ENCODE measurements around the gene GLIS2.

GLIS2 gene

GRCh38 chr16:4297480-4297879, 18.4 kb upstream of the GLIS2 start:
- in situ Hi-C loops (cut with MboI; ENCODE audit: low sequenced_read_pairs), result no loop called here

GRCh38 chr16:4298761-4299522, 16.9 kb upstream of the GLIS2 start:
- in situ Hi-C loops (cut with MboI; ENCODE audit: low sequenced_read_pairs), result no loop called here

GRCh38 chr16:4301177-4301576, 14.7 kb upstream of the GLIS2 start:
- in situ Hi-C loops (cut with MboI; ENCODE audit: low sequenced_read_pairs), result no loop called here

- in situ Hi-C loops (cut with MboI; ENCODE audit: low sequenced_read_pairs), result no loop called here
These were observed 13.9 kb upstream of the GLIS2 start for GRCh38 chr16:4301968-4302367.

- in situ Hi-C loops (cut with MboI; ENCODE audit: low sequenced_read_pairs), result no loop called here
These were observed 11.9 kb upstream of the GLIS2 start for GRCh38 chr16:4303973-4304372.

- in situ Hi-C loops (cut with MboI; ENCODE audit: low sequenced_read_pairs), result no loop called here
These were observed 9.2 kb upstream of the GLIS2 start for GRCh38 chr16:4306470-4307214.

- in situ Hi-C loops (cut with MboI; ENCODE audit: low sequenced_read_pairs), result no loop called here
These were observed 8.4 kb upstream of the GLIS2 start for GRCh38 chr16:4307215-4308037.

- in situ Hi-C loops (cut with MboI; ENCODE audit: low sequenced_read_pairs), result no loop called here
These were observed 6.6 kb upstream of the GLIS2 start for GRCh38 chr16:4309102-4309832.

- in situ Hi-C loops (cut with MboI; ENCODE audit: low sequenced_read_pairs), result no loop called here
These were observed 6.0 kb upstream of the GLIS2 start for GRCh38 chr16:4309833-4310266.

- in situ Hi-C loops (cut with MboI; ENCODE audit: low sequenced_read_pairs), result no loop called here
These were observed 2.0 kb upstream of the GLIS2 start for GRCh38 chr16:4313563-4314531.

GRCh38 chr16:4314532-4315185, 1.2 kb upstream of the GLIS2 start:
- in situ Hi-C loops (cut with MboI; ENCODE audit: low sequenced_read_pairs), result no loop called here

- in situ Hi-C loops (cut with MboI; ENCODE audit: low sequenced_read_pairs), result no loop called here
These were observed 419 bp downstream of the GLIS2 start for GRCh38 chr16:4316108-4316863.

GRCh38 chr16:4316864-4317531, 1.1 kb downstream of the GLIS2 start:
- in situ Hi-C loops (cut with MboI; ENCODE audit: low sequenced_read_pairs), result no loop called here

GRCh38 chr16:4317532-4318450, 1.9 kb downstream of the GLIS2 start:
- in situ Hi-C loops (cut with MboI; ENCODE audit: low sequenced_read_pairs), result no loop called here

- in situ Hi-C loops (cut with MboI; ENCODE audit: low sequenced_read_pairs), result no loop called here
These were observed 2.6 kb downstream of the GLIS2 start for GRCh38 chr16:4318451-4318910.

- in situ Hi-C loops (cut with MboI; ENCODE audit: low sequenced_read_pairs), result no loop called here
These were observed 3.1 kb downstream of the GLIS2 start for GRCh38 chr16:4318967-4319366.

Measured in hTERT RPE-1 (cell line).